GM21423 (cell line): ENCODE data around the gene ARHGAP40.
"Not testable (repeated sequence)": the region's sequence is repeated elsewhere in the genome, so short reads cannot be mapped to it uniquely, and the experiment has no call there.

Experiments
- ATAC-seq: cut with Tn5 transposase; IDR thresholded peaks from one replicate; pipeline ENCODE4 v1.9.1; 2021; ENCODE audit warnings: mild to moderate bottlenecking, moderate library complexity; ENCODE audit not compliant: unreplicated experiment

The ARHGAP40 gene

GRCh38 chr20:38586181-38586525 is 15.5 kb upstream of the ARHGAP40 start:
- no peak for ATAC-seq

GRCh38 chr20:38588303-38588702 is 13.3 kb upstream of the ARHGAP40 start:
- ATAC-seq: no peak

GRCh38 chr20:38589351-38589750 is 12.3 kb upstream of the ARHGAP40 start:
- ATAC-seq: no peak

DNA sequence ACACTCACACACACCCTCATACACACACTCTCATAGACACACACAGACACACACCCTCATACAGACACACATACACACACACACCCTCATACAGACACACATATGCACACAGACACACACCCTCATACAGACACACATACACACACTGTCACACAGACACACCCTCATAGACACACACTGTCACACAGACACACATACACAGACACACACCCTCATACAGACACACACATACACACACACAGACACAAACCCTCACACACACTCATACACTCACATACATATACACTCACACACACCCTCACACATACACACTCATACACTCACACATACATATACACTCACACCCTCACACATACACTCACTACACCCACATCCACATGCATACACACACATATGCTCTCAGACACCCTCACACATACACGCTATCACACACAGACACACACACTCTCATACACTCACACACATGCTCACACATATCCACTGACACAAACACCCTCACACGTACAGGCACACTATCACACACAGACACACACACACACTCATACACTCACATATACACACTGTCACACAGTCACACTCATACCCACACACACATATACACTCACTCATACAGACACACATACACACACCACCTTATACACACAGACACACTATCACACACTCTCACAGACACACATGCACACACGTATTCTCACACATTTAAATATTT is 11.5 kb upstream of the ARHGAP40 start:
- ATAC-seq: no peak

DNA sequence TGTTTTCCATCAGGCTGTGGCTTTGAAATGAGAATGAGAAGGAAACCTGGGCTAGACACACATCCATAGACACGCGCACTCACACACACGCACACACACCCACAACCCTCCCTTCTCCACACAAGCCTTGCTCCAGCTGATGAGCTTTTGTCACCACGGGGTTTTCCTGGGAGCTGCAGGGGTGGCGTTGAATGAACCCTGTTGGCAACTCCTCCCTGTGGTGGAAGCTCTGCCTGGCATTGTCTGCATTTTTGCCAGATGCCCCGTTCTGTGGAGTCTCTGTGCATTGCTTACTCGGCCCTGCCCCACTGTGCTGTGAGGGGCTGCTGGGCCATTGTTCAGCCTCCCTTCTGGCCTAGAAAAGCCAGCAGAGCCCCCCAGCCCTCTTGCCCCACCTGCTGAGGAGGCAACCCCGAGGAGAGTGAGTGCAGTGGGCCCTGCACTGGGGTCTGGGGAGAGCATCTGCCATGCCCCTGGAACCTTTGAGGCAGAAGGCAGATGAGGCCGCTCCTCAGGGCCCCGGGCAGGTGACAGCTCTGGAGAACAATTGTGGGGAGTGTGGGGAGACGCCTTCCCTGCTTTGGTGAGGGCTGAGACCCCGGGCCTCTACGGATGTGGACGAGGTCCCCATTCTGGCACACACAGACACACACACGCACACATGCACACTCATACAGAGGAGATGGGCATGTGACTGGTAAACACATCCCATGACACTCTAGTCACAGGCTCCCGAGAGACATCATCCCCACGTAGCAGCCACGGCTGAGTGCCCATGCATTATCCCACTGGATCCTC is 10.7 kb upstream of the ARHGAP40 start:
- no peak for ATAC-seq

GRCh38 chr20:38591474-38592410 is 9.9 kb upstream of the ARHGAP40 start:
- ATAC-seq: no peak

DNA sequence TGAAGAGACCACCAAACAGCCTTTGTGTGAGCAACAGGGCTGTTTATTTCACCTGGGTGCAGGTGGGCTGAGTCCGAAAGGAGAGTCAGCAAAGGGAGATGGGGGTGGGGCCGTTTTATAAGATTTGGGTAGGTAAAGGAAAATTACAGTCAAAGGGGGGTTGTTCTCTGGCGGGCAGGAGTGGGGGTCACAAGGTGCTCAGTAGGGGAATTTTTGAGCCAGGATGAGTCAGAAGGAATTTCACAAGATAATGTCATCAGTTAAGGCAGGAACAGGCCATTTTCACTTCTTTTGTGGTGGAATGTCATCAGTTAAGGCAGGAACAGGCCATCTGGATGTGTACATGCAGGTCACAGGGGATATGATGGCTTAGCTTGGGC is 9.2 kb upstream of the ARHGAP40 start:
- ATAC-seq: not testable (repeated sequence)

GRCh38 chr20:38594281-38594680 is 7.3 kb upstream of the ARHGAP40 start:
- not testable (repeated sequence) for ATAC-seq

- not testable (repeated sequence) for ATAC-seq
Measured at GRCh38 chr20:38595886-38596285, 5.7 kb upstream of the ARHGAP40 start.

GRCh38 chr20:38599410-38599882 is 2.2 kb upstream of the ARHGAP40 start:
- ATAC-seq: no peak

GRCh38 chr20:38600057-38600456 is 1.6 kb upstream of the ARHGAP40 start:
- no peak for ATAC-seq

DNA sequence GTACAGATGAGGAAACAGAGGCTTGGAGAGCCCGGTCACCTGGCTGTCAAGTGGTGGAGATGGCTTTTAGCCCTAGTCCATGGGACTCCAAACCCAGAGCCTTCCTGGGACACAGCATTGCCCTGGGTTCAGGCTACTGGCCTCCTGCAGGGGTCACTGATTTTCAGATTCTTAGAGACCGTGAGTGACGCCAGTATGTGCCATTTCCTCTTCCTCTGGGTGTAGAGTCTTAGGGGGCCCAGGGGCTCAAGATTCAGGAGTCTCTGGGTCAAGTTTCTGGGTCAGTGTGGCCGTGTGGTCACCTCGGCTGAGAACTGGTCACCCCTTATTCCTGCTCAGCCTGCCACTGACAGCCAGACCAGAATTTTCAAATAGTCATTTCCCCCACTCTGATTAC is 574 bp downstream of the ARHGAP40 start:
- ATAC-seq: no peak

- no peak for ATAC-seq
Measured at GRCh38 chr20:38603286-38603685, 1.7 kb downstream of the ARHGAP40 start.

DNA sequence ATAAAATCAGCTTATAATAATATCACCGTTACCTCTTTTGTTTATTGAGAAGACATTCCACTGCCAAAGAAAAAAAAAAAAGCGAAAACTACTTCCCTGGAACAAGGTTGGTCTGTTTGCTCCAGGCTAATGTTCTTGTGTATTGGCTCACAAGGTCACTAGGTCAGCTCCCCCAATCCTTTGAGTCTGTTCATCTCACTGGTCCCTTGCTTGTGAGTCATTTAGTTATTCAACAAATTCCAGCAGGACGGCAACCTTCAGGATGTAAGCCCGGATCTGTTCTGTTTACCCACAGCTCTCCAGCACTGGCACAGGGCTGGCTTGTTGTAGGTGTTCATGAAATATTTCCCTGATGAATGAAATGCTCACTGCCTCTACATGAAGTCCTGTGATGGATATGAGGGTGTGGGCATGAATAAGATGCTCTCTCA is 3.3 kb downstream of the ARHGAP40 start:
- no peak for ATAC-seq

- ATAC-seq: no peak
Measured at GRCh38 chr20:38607351-38607750, 5.7 kb downstream of the ARHGAP40 start.

DNA sequence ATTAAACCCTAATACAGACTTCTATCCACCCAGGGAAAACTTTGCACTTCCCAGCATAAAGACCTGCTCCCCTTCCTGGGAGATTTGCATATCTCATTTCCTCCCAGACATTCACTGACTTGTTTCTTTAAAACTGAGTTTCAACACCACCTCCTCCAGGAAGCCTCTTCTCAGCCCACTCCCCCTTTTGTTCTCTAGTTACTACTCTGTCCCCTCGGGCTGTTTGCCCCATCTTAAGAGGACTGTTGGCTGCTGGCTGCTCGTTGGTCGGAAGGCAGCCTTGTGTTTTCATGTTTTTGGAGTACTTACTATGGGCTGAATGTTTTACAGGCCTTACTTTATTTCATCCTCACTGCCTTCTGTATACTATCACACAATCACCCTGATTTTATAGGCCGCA is 6.6 kb downstream of the ARHGAP40 start:
- no peak for ATAC-seq

GRCh38 chr20:38609815-38610214 is 8.2 kb downstream of the ARHGAP40 start:
- no peak for ATAC-seq

DNA sequence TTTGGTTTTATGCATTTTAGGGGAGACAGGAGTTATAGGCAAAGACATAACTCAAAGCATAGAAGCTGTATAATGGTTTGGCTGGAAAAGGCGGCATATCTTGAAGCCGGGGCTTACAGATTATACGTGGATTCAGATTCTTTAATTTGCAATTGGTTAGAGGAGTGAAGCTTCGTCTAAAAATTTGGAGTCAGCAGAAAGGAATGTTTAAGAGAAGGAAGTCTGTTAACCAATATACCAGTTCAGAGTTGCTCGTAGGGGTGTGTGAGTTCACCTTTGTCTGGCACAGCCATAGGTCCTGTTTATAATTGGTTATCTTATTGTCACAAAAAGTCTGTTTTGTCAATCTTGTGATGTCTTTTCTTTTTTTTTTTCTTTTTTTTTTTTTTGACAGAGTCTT is 8.9 kb downstream of the ARHGAP40 start:
- no peak for ATAC-seq

DNA sequence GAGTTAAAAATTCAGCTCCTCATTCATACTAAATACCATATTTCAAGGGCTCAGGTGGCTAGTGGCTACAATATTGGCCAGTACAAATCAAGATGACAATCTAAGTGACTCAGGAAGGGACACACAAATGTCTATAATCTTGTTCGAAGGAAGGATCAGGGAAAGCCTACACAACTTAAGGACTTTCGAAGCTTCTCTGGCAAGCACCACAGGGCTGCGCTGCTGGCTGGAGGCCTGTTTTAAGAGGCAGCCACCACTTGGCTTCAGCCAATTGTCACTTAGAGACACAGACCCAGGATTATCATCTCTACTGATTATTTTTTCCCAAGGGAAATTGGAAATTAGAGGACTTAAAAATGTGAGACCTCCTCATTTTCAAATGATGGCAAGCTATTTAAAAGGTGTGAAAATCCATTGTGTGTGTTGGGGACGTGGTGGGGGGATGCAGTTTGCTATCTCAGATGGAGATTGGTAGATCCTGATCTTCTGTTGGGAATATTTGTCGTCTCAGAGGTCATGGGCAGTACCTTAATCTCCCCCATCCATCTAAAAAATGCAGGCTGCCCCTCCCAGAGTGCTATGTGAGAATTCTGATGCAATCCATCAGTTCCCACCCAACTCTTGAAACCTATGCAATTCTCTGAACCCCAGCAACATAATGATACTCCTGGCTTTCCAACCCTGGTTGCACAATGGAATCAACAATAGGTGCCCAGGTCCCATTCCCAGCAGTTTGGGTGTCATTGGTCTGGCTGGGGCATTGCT is 11.3 kb downstream of the ARHGAP40 start:
- ATAC-seq: no peak

DNA sequence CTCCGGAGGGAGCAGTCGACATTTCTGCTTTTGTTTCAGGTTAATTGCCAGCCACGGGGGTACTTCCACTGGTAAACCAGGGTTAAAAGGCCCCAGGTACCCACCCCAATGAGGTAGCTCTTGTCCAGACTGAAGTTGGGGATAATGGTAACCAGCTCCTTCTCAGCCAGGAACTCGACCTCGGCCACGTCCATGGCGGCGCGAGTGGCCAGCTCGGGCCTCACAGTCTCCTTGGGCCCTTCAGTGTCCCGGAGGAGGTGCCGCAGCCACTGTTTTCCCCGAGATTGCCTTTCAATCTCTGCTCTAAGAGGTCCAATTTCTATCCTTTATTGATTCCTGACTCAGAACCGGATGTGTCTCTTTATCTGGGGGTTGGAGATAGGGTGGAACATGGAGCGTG is 13.7 kb downstream of the ARHGAP40 start:
- no peak for ATAC-seq

- ATAC-seq: no peak
Measured at GRCh38 chr20:38616457-38616856, 14.8 kb downstream of the ARHGAP40 start.
